Measurements from ENCODE around the gene SYMPK.
"Not testable (repeated sequence)": the region's sequence is repeated elsewhere in the genome, so short reads cannot be mapped to it uniquely, and the experiment has no call there.

The SYMPK gene
- total RNA-seq: 22.8 to 71.0 (median 39.8) reads per million in 18 experiments

DNA sequence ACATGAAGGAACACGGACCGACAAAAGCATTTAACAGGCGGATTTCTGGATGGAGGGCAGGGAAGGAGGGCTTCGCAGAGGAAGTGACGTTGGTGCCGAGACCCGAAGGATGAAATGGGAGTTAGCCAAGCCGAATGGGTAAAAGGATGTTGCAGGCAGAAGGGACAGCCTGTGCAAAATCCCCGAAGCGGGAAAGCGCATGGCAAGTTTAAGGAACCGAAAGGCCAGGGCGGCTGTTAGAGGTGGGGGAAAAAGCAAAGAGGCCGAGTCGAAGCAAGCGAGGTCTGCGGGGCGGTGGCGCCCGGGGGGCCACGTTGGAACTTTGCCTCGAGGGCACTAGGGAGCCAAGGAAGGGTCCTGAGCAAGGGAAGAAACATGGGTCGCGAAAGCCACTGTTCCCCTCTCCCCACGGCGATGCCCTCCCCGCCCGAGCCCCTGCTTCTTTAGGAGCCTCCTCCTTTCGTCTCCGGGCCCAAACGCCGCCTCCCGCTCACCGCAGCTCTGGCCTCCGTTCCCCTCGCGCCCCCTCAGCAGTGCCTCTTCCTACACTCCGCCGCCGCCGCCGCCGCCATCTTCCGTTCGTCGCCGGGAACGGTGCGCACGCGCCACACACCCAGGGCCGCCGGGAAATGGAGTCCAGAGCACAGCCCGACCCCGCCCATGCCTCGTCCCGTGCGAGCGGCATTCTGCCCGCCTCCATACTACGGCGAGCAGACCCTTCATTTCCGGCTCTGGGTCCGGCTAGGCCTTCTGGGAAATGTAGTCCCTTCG is at the start of gene SYMPK:
TSS of gene SYMPK (minus strand) at position 584 of the 771 bp plus-strand sequence. CDS start 8,652 bp downstream, outside the sequence.
- peak; percentile 98 to 99 for DNase-seq

DNA sequence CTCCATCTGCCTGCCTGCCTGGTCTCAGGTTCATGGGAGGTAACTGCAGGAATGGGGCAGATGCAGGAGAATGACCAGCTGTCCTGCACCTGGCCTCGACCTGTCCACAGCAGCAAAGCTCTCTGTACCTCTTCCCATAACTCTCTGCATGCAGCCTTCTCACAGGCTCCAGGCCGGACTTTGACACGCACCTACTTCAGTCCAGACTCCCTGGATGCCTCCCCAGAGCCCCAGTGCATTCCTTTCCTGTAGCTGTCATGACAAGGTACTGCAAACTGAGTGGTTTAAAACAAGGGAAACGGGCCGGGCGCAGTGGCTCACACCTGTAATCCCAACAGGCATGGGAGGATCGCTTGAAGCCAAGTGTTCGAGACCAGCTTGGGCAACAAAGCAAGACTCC is 48.3 kb upstream of the SYMPK start:
- DNase-seq: no peak

DNA sequence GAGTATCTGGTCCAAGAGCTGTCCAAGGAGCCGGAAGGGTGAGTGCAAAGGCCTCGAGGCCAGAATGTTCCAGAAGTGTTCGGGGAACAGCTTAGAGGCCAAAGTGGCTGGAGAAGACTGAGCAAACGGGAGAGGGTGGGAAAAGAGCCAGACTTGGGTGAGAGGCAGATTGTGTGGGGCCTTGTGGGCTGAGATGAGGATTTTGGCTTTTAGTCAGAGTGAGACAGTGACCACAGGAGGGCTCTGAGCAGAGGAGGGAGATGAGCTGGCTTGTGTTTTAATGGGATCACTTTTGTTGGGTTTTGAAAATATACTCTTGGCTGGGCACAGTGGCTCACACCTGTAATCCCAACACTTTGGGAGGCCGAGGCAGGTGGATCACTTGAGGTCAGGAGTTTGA is 46.0 kb upstream of the SYMPK start:
- DNase-seq: no peak

DNA sequence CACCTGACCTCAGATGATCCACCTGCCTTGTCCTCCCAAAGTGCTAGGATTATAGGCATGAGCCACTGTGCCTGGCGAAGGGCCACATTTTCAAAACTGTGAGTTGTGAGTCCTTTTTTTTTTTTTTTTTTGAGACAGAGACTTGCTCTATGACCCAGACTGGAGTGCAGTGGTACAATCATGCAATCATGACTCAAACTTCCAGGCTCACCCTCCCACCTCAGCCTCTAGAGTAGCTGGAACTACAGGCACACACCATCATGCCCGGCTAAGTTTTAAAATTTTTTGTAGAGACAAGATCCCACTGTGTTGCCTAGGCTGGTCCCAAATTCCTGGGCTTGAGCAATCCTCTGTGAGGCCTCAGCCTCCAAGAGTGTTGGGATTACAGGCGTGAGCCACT is 43.3 kb upstream of the SYMPK start:
- peak; percentile 41 to 75 for DNase-seq

DNA sequence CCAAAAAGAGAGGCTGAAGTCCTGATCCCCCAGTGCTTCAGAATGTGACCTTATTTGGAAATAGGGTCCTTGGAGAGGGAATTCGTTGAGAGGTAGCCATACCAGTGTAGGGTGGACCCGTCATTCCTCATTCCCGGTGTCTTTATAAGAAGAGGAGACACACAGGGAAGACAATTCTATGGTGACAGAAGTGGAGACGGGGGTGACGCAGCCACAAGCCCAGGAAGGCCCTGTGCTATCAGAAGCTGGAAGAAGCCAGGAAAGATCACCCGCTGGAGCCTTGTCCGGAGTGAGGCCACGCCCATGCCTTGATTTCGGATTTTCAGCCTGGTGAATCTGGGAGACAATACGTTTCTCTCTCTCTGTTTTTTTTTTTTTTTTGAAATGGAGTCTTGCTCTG is 42.1 kb upstream of the SYMPK start:
- DNase-seq: no peak

DNA sequence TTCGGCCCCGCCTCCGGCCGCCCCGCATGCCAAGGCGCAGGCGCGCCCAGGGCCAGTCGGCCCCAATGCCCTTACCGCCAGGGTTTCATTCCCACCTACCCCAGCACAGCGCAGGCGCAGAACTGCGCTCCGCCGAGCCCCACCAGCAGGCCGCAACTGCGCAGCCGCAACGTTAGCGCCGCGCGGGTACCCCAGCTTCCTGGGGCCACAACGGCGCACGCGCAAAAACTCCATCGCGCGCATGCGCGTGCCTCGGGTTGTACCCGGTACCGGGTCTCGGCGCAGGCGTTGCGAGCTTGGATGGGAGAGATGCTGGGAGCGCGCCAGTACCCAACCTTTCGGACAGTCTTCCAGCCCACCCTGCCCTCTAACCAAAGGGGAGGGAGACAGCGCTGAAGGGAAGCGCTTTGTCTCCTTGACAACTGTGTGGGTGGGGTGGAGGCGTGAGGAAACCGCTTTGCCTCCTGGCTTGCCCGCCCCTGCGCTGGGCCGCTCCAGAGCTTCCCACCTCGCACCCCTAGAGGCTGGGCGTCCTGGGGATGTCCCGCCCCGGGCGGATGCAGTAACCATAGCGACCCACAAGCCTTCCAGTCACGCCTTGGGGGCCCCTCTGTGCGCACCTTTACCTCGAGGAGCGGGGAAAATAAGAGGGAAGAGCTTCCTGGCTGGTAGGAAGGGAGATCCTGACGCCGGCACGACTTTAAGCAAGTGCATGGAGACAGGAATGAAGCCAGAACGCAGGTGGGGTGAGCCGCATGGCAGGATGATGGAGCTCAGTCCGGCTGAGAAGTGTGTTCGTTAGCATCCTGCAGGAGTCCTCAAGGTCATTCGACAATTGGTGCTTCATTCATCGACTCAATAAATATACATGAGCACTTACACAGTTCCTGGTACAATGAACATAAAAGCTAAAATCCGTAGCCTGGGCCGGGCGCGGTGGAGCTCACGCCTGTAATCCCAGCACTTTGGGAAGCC is 40.0 kb upstream of the SYMPK start:
- DNase-seq: peak; percentile 99

DNA sequence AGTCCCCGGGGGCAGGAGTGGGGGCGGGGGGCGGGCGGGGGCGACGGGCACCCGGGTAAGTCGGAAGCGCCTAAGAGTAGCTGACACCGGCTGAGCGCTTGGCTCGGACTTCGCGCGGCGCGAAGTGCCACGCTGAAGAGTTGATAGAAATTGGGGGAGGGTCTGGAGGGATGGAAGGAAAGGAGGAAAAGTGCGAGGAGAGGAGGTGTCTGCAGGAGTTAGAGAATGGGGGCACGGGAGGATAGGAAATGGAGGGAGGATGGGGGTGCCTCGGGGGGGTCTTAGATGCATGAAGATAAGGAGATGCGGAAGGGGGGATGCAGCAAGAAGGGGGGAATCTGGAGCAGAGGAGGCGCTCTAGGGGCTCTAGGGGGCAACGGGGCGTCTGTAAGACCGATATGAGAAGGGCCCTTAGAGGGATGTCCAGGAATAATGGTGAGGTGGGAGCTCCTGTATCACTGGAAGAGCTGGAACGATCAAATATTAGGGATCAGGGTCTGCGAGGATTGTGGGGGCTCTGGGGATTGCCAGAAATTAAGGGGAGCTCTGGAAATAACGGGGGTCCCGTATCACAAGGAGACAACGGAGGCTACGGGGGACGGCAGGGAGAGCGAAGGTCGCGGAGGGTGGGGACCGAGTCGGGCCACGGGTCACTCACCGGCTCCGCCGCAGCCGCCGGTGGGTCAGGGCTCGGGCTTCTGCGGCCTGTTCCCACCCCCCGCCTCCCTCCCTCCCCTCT is 39.1 kb upstream of the SYMPK start, which contains the start of gene MYPOP:
TSS of gene MYPOP (minus strand) at position 702 of the 739 bp plus-strand sequence. CDS start 840 bp downstream, outside the sequence.
- no peak for DNase-seq

DNA sequence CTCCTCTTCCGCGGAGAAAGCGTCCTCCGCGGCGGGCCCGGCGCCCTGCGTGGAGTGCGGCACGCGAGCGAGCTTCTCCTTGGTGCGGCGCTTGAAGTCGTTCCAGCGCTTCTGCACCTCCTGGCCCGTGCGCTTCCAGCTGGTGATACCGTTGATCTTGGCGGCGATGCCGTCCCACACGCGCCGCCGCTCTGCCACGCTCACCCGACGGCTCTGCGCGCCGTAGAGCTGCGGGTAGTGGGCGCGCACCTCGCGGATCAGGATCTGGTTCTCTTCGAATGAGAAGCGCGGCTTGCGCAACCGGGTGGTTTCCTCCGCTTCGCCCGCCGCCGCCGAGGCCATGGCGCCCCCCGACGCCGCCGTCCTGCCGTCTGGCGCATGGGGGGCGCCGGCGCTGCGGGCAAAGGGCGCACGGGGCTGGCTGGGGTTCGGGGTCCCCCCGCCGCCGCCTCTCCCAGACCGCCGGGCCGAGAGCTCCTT is 38.5 kb upstream of the SYMPK start:
- peak; percentile 18 to 54 for DNase-seq

DNA sequence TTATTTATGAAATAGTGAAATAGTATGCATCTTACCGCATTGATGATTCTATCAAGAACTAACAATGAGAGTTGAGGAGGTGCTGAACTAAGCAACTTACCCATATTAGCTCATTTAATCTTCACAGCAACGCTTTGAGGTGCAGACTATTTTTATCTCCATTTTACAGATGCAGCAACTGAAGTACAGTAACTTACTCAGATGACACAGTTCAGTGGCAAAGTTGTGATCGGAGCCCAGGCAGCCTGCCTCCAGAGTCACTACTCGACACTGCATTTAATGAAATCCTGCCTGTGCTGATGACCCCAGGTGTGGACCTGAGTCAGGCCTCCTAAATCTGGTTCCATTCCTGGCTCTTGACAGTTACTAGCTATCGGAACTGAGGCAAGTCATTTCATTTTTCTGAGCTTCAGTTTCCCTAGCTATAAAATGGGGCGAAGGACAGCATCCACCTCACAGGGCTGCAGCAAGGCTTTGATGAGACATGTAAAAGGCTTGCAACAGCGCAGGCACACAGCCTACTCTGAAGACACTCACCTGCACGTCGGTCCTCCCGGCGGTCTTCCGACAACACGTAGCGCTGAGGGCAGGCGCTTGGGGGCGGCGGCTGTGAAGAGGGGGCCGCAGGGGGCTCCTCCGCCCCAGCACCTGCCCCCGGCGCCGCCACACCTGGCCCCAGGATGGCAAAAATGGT is 37.9 kb upstream of the SYMPK start:
- DNase-seq: no peak

DNA sequence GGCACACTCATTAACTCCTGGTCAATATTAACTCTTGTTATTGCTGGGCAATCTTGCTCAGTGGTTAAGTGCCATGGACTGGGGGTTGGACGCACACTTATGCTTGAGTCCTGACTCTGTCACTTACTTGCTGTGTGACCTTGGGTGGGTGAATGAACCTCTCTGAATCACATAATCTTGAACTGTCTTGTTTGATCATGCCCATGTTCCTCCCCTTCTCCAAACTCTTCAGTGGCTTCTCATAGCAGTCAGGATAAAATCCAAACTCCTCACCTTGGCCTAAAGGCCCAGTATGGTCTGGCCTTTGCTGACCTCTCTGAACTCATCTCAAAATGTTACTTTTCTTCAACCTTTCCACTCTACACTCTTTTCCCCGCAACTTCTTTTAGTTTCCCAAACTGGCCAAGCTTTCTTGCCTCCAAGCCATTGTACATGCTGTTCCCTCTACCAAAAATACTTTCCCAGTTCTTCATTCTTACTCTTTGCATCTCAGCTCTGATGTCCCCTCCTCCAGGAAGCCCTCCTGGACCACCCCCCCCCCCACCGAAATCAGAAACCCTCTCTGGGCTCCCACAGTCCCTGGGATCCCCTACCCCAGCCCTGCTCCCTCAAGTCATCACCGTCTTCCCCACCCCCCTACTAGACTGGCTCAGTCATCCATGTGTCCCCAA is 37.1 kb upstream of the SYMPK start:
- DNase-seq: no peak

DNA sequence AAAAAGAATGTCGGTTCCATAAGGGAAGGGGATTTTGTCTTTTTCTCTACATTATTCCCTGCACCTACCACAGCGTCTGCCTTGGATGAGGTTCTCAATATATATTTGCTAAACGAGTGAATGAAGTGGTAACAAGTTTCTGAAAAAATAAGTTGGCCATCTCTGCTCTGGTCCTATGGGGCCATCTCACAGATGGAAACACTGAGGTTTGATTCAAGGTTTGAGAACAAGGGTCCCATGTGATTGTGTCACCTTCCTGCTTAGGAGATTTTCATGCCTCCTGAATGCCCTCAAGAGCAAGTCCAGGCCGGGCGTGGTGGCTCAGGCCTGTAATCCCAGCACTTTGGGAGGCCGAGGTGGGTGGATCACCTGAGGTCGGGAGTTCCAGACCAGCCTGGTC is 36.3 kb upstream of the SYMPK start:
- no peak for DNase-seq

DNA sequence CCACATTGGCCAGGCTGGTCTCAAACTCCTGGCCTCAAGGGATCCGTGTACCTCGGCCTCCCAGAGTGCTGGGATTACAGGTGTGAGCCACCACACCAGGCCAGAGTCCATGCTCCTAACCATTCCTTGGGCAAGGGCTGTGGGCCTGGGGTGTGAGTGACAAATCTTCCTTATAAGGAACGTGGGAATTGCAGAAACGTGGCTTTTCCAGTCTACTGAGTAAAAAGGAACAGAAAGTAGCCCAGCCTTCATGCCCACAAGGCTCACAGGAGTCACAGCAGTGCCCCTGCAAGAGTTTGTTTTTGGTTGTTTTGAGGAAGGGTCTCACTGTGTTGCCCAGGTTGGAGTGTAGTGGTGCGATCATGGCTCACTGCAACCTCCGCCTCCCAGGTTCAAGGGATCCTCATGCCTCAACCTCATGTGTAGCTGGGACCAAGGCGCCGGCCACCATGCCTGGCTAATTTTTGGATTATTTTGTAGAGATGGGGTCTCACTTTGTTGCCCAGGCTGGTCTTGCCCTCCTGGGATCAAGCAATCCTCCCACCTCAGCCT is 34.4 kb upstream of the SYMPK start:
- DNase-seq: peak in 1 of 2 donors; percentile 24

DNA sequence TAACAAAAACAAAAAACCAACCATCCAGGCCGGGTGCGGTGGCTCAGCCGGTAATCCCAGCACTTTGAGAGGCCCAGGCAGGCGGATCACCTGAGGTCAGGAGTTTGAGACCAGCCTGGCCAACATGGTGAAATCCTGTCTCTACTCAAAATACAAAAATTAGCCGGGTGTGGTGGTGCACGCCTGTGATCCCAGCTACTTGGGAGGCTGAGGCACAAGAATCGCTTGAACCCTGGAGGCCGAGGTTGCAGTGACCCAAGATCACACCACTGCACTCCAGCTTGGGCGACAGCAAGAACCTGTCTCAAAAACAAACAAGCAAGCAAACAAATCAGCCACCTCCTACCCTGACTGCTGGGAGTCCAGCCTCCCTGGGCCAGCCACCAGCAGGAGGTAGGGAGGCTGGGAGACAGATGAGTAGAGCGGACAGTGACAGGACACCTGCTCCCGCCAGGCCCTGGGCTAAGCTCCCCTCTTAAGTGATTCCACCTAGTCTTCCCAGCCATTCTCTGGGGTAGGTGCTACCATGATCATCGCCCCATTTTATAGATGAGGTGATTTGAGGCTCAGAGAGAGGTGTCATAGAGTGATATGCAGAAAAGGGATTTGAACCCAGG is 33.1 kb upstream of the SYMPK start:
- not testable (repeated sequence) for DNase-seq

DNA sequence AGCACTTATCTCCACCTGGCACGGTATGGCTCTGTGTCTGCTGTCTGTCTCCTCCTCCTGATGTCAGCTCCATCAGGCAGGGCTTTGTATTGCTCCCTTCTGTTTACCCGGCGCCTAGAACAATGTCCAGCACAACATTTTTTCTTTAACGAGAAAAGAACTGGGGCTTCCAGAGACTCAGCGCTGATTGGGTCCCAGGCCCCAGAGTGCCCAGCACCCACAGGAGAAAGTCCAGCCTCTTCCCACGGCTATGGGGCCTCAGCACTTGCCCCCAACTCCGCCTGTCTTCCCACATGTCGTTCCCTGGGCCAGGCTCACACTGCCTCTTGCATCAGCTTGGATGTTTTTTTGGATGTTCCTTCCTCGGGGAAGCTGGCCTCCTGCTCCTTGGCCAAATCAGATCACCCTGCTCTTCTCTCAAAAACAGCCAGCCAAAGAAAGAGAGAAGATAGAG is 32.6 kb upstream of the SYMPK start:
- no peak for DNase-seq

DNA sequence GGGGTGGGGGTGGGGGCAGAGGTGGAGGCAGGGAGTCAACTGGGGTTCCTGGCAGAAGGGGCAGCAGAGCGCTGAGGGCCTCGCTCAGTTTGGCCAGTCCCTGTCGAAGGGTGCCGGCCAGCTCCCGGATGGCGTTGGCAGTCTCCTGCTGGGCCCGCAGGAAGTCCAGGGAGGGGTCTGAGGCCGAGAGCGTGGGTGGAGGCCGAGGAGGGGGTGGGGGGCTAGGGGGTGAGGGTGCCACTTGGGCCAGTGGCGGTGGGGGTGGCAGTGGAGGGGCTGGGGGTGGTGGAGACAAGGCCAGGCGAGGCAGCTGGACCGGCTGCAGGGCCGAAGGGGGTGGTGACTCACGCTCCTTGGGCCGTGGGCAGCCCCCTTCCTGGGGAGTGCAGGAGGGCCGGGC is 27.9 kb upstream of the SYMPK start:
- DNase-seq: no peak

DNA sequence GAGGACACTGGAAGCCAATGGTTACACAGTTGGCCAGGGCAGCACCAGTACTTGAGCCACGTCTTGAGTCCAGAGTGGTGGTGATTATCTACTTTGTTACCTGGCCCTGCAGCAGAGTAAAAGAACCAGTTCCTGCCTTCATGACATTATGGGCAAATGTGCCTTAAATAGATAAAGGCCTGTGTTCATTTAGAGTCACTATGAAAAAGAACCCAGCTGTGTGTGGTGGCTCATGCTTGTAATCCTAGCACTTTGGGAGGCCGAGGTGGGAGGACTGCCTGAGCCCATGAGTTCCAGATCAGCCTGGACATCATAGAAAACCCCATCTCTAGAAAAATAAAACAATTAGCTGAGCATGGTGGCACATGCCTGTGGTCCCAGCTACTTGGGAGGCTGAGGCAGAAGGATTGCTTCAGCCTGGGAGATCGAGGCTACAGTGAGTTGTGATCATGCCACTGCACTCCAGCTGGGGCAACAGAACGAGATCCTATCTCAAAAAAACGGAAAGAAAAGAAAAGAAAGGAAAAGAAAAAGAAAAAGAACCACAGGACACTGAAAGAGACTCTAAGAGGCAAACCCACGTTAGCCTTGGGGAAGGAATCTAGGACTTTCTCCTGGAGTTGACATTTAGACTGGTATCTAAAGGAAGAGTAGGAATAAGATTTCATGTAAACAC is 26.4 kb upstream of the SYMPK start:
- no peak for DNase-seq

DNA sequence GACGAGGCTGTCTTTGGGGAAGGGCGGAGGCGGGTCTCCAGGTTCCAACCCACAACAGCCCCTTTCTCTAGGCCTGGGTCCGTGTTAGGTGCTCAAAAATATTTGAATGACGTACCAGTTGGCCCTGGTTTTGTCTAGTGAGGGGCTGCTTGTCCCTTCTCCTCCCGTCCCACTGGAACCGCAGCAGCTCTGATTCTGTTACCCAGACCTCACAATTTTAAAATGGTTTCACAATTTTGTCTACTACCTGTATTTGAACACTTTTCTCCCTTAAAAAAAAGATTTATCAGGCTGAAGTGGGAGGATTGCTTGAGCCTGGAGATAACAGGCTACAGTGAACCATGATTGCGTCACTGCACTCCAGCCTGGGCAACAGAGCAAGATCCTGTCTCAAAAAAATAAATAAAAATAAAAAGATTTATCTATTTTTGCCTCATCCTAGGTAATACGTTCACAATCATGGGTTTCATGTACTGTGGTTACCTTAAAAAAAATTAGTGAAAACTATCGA is 24.3 kb upstream of the SYMPK start:
- no peak for DNase-seq

DNA sequence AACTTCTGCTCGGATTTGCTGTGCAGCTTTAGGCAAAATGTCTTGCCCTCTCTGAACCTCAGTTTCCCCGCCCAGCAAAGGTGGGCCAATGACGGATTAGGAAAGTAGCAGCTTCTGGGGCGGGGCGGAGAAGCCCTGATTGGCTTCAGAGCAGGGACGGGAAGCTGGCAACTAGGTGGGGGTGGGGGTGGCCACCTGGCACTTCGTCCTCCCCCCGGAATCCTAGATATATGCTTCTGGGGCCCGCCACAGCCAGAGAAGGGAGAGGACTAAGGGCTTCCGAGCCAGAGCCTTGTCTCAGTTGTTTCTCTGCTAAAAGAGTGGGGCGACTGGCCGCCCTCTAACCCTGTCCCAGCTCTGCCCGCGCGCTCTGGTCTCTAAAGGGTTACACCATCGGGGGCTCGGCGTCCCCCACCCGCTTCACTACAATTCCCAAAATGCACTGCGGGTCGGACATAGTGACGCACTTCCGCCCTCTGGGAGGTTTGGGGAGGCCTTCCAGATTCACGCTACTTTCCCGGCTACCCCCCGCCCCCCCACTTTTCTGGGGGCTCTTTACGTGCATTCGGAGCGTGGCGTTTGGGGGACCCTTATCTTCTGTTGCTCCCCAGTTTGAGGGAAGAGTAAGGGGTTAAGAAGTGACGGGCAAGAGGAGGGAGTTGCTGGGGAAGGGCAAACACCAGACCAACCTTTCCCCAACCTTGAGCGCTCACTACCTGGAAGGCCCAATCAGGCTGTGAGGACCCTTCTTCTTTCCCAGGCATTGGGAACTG is 23.7 kb upstream of the SYMPK start:
- DNase-seq: peak; percentile 92

All from inflammatory macrophage (primary cell).